HL-60 (cell line): ENCODE measurements around the gene SPRED3.

ENCODE experiments used
- DNase-seq, 2 experiments: peaks; one replicate each; pipeline ENCODE4 v3.0.0-alpha.2; 2010 to 2020; ENCODE audit warnings: low read depth in 1 of 2, low spot score in 1 of 2
- H3K27ac ChIP-seq: fragments of 250-450 bp; sonication (Bioruptor Pico); replicated peaks from 2 replicates; pipeline ENCODE4 v1.5.1; 2020; ENCODE audit warnings: mild to moderate bottlenecking, moderate library complexity
- H3K27me3 ChIP-seq: fragments of 250-450 bp; sonication (Bioruptor Pico); 2 replicates; pipeline ENCODE4 v1.5.1; 2021; ENCODE audit warnings: mild to moderate bottlenecking, moderate library complexity; ENCODE audit not compliant: insufficient read depth, poor library complexity, severe bottlenecking
- H3K4me3 ChIP-seq: replicated peaks from 2 replicates; pipeline ENCODE4 v1.5.1; 2011; ENCODE audit warnings: mild to moderate bottlenecking, control low read depth, low read length; ENCODE audit not compliant: insufficient read depth
- CTCF ChIP-seq: IDR thresholded peaks from one replicate; pipeline ENCODE4 v1.5.1; 2011; ENCODE audit warnings: low read length, control low read depth, inconsistent platforms; ENCODE audit not compliant: insufficient read depth
- GABPA ChIP-seq: IDR thresholded peaks from 2 replicates; pipeline ENCODE4 v1.6.1; 2012; ENCODE audit warnings: low read depth
- POLR2AphosphoS5 ChIP-seq: IDR thresholded peaks from 2 replicates; pipeline ENCODE4 v1.6.1; 2012; ENCODE audit warnings: low read depth
- REST ChIP-seq: IDR thresholded peaks from 2 replicates; pipeline ENCODE4 v1.6.1; 2012; ENCODE audit warnings: low read depth; ENCODE audit not compliant: insufficient replicate concordance
- SPI1 ChIP-seq: IDR thresholded peaks from 2 replicates; pipeline ENCODE4 v1.6.1; 2012; ENCODE audit warnings: low read depth, mild to moderate bottlenecking, borderline replicate concordance

The SPRED3 gene

GRCh38 chr19:38389101-38389925 lies 816 bp downstream of the SPRED3 start:
- no peak for DNase-seq
- H3K27me3 ChIP-seq: peaks cover 26% of the 10 kb centered on the region
- no peak overlapping the region for H3K27ac ChIP-seq
- no peak for TF ChIP-seq GABPA
- TF ChIP-seq REST: no peak
- TF ChIP-seq POLR2AphosphoS5: no peak
- TF ChIP-seq CTCF: no peak
- TF ChIP-seq SPI1: no peak
- no peak overlapping the region for H3K4me3 ChIP-seq

GRCh38 chr19:38389957-38390924 lies 1.7 kb downstream of the SPRED3 start:
- Histone ChIP-seq H3K4me3 (no peak overlapping the region), H3K27me3 (peaks cover 26% of the 10 kb centered on the region), H3K27ac (no peak overlapping the region)

More at GRCh38 chr19:38389957-38390924, 1.7 kb downstream of the SPRED3 start:
- DNase-seq: no peak
- no peak for TF ChIP-seq SPI1
- TF ChIP-seq GABPA: no peak
- TF ChIP-seq CTCF: no peak
- TF ChIP-seq REST: no peak
- no peak for TF ChIP-seq POLR2AphosphoS5
